HTERT RPE-1 (cell line): ENCODE results near the gene CEACAM6.
"Not testable (repeated sequence)": the region's sequence is repeated elsewhere in the genome, so short reads cannot be mapped to it uniquely, and the experiment has no call there.

ENCODE experiments used
- in situ Hi-C: fragments of 300-500 bp; cut with MboI; formaldehyde crosslinking; loops from 4 replicates; pipeline ENCODE4 v1.14.3; 2020; ENCODE audit warnings: low sequenced_read_pairs

The CEACAM6 gene

DNA sequence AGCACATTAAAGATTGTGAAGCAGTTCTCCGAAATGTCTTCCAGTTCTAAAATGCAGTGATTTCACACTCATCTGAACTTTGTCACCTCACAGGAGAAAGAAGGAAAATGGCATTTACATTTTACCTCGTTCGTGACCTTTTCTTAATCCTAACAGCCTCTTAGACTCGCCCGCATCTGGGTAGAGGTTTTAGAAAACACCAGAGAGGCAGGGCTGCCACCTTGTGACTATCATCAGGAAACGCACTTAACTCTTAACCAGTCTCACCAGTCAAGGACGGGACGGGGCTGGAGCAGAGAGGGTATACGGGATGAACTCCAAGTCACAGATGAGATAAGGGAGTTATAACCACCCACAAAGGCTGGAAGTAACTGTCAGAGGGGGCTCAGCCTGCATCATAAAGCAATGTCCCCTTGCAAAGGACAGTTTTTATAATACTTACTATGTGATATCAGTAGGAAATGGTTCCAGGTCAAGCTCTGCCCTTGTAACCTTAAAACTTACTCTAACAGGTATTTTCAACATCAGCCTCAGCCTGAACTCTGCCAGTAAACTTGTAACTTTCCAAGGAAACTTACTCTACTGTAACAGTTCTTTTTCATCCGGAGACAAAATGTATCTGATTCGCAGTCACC lies 8.6 kb upstream of the CEACAM6 start:
- in situ Hi-C loops = no loop called here

DNA sequence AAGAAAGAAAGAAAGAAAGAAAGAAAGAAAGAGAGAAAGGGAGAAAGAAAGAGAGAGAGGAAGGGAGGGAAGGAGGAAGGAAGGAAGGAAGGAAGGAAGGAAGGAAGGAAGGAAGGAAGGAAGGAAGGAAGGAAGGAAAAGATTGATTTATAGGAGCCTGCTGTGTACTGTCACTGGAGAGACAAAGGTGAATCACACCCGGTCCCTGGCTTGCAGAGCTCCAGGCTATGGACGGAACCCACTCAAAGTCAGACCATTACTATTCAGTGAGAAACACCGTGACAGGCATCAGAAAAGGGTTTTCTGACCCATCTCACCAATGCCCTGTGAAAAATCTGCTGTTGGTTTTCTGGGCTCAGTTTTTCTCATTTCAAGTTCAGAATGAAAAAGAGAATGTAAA lies 7.3 kb upstream of the CEACAM6 start:
- in situ Hi-C loops = no loop called here

DNA sequence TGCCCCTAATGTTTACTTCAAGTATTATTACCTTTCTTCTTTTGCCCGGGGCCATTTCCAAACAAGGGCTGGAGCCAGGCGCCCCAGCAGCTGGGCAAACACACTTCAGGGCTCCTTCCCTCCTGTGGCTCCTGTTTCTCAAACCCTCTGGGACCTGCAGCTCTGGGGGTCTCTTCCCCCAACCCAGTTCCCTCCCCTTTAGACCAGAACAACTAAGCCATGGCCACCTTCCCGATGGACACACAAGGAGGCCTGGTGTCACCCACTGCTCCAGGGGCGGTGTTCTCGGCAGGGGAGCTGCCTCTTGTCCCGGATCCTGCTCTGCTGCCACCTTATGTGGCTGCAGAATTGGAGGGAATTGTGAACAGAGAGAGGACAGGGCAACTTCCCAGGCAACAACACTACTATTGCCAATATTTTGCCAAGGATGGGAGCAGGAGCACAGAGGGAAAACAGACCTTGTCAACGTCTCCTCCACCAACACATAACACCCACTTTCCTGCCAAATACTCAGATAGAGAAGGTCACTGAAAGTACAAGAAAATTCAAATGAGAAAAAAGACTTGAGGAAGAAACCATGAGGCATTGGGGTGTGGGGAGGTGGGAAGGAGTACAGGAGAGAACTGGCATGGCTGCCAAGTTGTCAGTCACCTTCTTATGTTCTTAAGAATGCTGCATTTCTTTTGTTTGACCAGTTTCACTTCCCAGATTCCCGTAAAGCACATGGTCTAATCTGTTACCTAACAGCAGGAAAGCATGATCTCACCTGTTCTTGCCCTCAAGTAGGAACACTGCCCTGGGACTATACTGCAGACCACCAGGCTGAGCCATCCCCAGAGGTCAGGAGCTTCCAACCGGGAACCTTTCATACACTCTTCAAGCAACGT lies 4.8 kb upstream of the CEACAM6 start:
- in situ Hi-C loops = not testable (repeated sequence)

DNA sequence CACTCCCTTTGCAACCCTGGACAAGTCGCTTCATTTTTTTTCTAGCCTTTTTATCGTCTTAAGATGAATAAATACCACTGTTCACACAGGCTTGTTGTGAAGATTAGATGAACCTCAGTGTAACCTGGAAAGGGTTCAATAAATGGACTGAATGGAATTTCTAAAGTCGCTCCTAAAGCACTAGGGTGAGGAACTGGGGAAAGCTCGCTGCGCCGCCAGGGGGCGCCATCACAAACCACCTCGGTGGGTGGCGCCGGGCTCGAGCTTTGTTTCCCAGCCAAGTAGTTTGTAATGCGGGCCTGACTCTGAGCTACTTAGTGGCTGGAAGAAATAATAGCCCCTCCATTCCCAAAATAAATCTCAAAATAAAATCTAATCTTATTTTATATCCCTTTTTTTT lies 2.2 kb upstream of the CEACAM6 start:
- in situ Hi-C loops = no loop called here

DNA sequence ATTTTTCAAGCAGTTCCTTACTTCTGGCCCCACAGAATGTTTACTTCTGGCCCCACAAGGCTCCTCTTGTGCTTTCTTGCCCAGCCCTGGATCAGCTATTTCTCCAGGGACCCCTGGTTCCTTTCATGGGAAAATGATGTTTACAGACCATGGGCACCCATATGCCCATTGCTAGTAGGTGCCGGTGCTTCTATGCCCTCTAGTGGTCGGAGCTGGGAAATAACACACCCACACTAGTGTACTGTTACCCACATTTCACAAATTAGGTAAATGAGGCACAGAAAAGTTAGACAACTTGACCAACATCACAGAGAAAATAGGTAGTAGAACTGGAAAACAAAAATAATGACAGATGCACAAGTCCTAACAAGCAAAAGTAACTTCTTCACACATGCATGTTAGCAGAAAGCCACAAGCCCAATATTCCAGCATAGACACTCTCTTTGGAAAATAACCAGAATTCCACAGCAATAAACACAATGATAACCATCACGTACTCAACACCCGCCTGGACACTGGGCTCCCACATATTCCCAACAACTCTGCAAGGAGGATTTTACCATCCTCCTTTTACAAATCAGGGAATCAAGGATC lies 1.3 kb upstream of the CEACAM6 start:
- in situ Hi-C loops = no loop called here

DNA sequence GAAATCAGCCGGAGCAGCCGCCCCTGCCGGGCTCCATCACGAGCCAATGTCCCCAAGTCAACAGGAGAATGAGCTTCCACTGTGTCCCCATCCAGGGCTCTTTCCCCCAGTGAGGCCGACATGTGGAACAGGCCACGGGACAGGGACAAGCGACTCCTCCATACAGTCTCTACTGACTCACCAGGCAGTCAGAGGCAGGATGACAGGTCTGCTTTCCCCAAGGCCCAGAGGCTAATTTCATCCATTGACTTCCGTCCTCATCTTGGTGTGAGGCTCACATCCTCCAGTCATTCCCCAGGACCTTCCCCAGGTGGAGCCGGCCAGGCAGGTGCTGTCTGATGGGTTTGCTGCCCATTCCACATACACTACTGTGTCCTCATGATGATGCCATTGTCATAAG lies 3.5 kb downstream of the CEACAM6 start:
- in situ Hi-C loops = no loop called here

DNA sequence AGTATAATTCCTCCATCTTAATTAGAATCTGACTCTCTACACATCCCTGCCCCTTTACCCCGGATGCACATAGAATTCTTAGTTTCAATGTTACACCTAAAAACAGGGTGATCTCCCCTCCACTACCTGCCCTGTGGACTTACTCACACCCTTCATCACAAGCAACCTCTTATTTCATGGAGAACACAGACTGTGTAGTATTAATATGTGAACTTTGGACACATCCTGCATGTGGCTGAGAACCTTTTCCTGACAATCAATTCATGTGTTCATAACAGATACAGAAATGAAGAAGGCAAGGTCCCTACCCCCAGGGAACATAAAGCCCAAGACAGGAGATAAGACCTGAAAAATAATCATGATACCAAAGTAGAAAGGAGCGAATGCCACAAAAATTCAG lies 11.8 kb downstream of the CEACAM6 start:
- in situ Hi-C loops = no loop called here

DNA sequence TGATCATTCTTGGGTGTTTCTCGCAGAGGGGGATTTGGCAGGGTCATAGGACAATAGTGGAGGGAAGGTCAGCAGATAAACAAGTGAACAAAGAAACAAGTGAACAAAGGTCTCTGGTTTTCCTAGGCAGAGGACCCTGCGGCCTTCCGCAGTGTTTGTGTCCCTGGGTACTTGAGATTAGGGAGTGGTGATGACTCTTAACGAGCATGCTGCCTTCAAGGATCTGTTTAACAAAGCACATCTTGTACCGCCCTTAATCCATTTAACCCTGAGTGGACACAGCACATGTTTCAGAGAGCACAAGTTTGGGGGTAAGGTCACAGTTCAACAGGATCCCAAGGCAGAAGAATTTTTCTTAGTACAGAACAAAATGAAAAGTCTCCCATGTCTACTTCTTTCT lies 12.8 kb downstream of the CEACAM6 start:
- in situ Hi-C loops = not testable (repeated sequence)

DNA sequence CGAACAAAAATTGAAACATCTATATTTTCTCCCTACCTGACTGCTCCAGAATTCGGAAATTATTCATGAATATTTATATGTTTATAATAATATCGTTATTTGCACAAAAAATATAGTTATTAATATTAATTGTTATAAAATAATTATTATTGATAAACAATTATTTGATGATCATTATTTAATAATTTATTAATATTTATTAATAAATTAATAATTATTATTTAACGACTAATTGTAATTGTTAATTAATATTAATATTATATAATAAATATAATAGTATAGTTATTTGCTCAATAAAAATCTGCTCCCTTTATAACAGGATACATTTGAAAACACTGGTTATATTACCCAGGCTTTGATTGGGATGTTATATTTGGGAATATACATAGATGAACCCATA lies 14.3 kb downstream of the CEACAM6 start:
- in situ Hi-C loops = no loop called here

DNA sequence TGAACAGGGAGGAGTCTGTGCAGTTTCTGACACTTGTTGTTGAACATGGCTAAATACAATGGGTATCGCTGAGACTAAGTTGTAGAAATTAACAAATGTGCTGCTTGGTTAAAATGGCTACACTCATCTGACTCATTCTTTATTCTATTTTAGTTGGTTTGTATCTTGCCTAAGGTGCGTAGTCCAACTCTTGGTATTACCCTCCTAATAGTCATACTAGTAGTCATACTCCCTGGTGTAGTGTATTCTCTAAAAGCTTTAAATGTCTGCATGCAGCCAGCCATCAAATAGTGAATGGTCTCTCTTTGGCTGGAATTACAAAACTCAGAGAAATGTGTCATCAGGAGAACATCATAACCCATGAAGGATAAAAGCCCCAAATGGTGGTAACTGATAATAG lies 16.1 kb downstream of the CEACAM6 start:
- in situ Hi-C loops = no loop called here

DNA sequence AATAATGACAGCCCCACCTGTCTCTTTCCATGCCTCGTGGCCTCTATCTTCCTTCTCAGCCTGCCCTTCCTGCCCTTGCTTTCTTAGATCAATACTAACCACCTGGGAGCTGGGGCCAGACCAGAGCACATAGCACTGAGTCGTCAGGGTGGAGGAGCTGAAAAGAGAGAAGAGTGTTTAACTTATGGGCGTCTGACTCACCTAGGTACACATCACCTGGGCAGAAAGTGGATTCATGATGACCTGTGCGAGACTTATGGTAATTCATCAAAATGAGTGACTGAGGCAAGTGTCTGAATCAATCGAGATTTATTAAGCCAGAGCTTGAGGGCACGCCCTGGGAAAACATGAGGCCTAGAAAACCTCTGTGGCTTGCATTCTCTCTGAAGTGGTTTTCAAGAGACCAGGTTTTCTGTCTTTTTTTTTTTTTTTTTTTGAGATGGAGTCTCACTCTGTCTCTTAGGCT lies 19.2 kb downstream of the CEACAM6 start:
- in situ Hi-C loops = no loop called here

DNA sequence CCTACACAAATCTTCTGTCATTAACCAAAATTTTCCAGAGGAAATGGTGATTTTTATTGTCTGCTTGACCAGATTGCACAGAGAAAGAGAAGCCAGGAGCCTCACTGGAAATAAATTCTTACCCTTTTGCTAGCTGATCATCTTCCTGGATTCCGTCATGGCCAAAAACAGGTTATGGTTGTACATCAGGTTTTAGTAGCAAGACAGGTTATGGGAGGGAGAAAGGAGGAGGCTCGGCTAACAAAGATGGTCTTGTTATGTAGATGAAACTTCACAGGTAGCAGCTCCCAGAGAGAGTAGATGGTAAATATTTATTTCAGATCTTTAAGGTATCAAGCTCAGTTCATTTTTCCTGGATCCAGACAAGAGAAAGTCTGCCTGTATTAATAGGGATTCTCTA lies 21.4 kb downstream of the CEACAM6 start:
- in situ Hi-C loops = no loop called here

DNA sequence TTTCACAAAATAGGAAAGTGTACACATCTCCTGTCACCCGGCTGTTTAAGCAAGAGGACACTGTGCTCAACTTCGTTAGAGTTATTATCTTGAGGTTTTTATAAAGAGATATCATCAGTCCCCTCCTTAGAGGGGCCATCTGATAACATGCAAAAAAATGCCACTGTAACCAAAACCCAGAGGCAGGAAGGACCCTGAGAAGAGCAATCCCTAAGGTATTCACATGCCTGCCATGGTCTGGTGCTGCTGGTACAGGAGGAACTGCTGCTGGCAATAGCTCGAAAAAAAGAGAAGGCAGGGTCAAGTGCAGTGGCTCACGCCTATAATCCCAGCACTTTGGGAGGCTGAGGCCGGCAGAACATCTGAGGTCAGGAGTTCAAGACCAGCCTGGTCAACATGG lies 28.3 kb downstream of the CEACAM6 start:
- in situ Hi-C loops = no loop called here

DNA sequence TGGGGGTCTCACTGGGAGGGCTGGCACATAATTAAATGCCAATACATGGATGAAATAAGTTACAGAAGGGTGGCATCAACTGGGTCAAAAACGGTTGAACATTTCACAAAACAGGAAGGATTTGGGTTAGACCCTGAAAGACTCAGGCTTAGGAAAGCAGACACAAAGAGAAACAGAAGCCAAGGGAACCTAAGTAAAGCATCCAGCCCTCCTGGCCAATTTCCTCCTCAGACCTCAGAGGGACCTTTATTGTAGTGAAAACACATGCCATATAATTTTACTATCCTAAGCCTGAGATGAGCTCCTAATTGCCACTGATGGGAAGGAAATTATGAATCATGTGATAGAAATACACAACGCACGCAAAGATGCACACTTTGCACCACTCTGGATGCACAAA lies 29.0 kb downstream of the CEACAM6 start:
- in situ Hi-C loops = no loop called here

DNA sequence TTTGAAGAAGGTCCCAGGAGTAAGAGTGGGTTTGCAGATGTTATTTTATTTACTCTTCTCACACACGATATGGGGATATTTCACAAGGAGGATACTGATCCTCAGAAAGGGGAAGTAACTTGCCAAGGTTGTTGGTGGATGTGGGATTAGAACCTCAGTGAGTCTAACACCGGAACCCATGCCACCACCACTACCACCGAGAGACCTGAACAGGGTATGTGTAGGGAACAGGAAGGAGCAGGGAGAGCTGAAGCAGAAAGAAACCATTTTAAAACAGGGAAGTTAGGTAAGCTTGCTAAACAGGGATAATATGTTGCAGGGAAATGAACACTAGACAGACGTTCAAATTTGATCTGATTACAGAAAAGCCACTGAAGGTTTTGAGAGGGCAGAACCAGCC lies 29.4 kb downstream of the CEACAM6 start:
- in situ Hi-C loops = no loop called here

DNA sequence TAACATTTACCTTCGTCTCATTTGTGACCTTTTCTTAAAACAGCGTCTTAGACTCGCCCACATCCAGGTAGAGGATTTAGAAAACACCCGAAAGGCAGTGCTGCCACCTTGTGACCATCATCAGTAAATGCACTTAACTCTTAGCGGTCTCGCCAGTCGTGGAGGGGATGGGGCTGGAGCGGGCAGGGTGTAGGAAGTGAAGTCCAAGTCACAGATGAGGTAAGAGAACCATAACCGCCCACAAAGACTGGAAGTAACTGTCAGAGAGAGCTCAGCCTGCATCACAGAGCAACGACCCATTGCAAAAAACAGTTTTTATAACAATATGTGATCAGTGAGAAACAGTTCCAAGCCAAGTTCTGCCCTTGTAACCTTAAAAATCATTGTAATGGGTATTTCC lies 30.3 kb downstream of the CEACAM6 start:
- in situ Hi-C loops = no loop called here

DNA sequence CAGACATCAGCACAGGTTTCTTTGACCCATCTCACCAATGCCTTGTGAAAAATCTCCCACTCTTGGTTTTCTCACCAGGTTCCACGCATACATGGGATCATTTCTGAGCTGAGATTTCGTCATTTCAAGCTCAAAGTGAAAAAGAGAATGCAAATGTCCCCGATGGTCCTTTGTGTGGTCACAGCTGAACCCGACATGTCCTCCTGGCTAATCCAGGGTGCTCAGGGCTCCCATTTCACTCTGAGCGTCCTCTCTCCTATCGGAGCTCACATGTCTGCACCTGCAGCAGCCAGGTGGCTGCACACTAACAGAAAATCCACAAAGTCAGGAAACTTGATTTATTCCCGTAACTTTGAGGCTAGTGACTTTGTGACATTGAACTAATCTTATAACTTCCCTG lies 31.7 kb downstream of the CEACAM6 start:
- in situ Hi-C loops = no loop called here

DNA sequence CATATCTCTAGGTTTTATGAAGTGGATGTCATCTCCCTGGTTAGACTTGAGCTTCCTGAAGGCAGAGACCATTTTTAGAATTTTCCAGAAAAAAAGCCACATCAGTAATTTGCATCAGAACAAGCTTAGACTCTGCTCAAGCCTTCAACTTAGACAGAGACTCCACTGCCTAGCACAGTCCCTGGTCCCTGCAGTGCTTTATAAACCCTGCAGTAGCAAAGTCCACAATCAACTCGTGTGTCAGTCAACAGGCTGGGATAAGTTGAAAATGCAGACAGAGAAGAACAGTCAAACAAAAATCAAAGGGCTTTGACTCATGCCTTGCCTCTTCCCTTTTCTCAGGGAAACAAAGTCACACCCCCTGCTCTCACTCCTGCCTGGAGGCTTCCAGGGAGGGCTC lies 33.2 kb downstream of the CEACAM6 start:
- in situ Hi-C loops = not testable (repeated sequence)

DNA sequence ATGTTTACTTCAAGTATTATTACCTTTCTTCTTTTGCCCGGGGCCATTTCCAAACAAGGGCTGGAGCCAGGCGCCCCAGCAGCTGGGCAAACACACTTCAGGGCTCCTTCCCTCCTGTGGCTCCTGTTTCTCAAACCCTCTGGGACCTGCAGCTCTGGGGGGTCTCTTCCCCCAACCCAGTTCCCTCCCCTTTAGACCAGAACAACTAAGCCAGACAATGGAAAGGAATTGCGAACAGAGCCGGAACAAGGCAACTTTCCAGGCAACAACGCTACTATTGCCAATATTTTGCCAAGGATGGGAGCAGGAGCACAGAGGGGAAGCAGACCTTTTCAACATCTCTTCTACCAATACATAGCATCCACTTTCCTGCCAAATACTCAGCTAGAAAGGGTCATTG lies 33.7 kb downstream of the CEACAM6 start:
- in situ Hi-C loops = not testable (repeated sequence)

DNA sequence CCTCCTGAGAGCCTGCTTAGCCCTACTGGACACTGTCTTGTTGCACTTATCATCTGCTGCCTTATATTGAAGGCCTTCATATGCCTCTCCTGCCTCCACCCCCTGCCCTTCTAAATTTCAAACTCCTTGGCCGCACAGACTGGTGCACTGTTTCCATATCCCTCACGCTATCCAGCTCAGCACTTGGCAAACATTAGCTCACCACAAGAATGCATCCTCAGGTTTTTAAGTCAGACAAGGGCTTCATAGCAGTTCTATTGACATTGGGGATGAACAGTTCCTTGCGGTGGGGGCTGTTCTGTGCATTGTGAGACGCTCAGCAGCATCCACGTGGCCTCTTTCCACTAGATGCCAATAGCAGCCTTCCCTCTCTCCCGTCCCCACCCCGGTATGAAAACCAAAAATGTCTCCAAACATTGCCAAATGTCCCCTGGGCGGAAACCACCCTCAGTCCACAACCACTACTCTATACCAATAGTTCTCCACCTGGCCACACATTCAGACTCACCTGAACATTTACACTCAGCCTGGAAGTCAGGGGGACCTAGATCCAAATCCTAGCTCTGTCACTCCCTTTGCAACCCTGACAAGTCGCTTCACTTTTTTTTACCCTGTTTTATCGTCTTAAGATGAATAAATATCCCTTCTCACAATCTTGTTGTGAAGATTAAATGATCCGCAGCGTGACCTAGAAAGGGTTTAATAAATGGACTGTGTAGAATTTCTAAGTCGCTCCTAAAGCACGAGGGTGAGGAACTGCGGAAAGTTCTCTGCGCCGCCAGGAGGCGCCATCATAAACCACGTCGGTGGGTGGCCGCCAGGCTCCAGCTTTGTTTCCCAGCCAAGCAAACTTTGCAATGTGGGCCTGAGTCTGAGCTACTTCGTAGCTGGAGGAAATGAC lies 37.4 kb downstream of the CEACAM6 start:
- in situ Hi-C loops = no loop called here

DNA sequence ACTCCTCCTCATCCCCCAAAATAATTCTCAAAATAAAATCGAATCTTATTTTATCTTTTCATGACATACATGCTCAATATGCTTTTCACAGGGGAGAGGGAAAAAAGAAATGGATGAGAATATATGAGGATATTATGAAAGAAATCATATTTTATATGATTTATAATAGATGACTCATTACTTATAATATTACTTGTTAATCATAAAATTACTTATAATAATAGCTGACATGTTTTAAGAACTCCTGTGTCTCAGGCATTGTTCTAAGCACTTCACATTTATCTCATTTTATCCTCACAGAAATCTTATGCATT lies 38.0 kb downstream of the CEACAM6 start:
- in situ Hi-C loops = no loop called here
